NCI-H1417 (cell line): ENCODE measurements around the gene CISD1.

Source experiments
- DNase-seq, 3 experiments: peaks; one replicate each; lab custom pipeline; 2025; lab: John Stamatoyannopoulos, UW

CISD1 gene

DNA sequence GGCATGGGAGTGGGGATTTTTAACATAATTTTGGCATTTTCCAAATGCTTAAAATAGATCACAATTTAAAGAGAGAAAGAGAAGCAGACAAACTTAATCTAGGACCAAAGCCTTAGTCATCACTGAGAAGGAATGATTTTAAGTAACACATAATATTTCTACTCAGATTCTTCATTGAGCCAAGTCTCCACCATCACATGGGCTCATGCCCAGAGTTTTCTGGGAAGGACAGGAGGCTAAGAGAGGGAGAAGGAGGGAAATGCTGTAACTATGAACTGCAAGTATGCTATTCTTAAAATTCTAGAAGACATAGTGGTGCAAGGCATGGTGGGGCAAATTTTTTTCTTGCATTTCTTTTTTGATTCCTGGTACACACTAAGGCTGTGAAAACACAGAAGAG lies 42.1 kb downstream of the CISD1 start:
- DNase-seq: no peak

- no peak for DNase-seq
Measured at GRCh38 chr10:58316874-58317273, 47.9 kb downstream of the CISD1 start.

DNA sequence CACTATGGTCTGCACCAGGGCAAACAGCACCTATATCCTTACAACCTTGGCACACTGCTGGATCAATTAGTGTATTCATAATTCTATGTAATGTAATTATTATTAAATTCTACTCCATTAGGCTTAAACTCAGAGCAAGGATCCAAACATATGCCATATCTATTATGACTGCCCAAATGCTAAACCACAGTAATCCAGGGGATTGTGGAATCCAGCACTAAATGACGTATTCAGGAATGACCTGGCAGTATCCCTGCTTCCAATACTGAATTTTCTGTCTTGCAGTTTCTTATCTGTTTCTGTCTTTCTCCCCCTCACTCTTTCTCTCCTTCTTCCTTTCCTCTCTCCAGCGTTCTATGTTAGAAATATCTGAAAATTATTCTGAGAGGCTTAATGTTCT lies 49.4 kb downstream of the CISD1 start:
- no peak for DNase-seq

- peak in 1 of 3 experiments; percentile 2 for DNase-seq
Measured at GRCh38 chr10:58319599-58319998, 50.6 kb downstream of the CISD1 start.

DNA sequence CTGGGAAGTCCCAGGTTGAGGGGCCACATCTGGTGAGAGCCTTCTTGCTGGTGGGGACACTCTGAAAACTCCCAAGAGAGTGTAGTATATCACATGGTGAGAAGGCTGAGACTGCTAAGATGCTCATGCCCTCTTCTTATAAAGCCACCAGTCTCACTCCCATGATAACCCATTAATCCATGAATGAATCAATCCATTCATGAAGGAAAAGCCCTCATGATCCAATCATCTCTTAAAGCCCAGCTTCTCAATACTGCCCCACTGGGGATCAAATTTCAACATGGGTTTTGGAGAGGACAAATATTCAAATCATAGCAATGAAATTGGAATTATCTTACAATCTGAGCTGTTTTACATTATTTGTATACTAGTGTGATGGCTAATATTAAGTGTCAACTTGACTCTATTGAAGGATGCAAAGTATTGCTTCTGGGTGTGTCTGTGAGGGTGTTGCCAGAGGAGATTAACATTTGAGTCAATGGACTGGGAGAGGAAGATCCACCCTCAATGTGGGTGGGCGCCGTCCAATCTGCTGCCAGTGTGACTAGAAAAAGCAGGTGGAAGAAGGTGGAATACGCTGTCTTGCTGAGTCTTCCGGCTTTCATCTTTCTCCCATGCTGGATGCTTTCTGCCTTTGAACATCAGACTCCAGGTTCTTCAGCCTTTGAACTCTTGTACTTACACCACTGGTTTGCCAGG lies 51.5 kb downstream of the CISD1 start:
- DNase-seq: no peak

GRCh38 chr10:58322072-58322834 lies 53.3 kb downstream of the CISD1 start:
- no peak for DNase-seq

- DNase-seq: no peak
Measured at GRCh38 chr10:58322835-58323209, 53.9 kb downstream of the CISD1 start.

GRCh38 chr10:58326967-58327381 lies 58.0 kb downstream of the CISD1 start:
- DNase-seq: no peak

- DNase-seq: no peak
Measured at GRCh38 chr10:58328233-58328632, 59.3 kb downstream of the CISD1 start.

DNA sequence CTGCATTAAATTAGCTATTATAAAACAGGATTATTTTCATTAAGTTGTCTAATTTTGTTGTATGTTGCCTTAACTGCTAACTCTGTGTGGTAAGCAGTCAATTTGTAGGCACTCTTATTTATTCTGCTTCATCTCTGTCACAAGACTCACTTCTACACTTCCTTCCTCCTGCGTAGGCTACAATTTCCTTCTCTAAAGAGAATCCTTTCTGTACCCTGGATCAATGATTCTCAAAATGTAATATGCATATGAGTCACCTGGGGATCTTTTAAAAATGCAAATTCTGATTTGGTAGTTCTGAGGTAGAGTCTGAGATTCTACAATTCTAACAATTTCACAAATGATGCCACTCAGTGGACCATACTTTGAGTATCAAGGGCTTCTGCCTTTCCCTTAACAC lies 61.5 kb downstream of the CISD1 start:
- no peak for DNase-seq

GRCh38 chr10:58331646-58332045 lies 62.7 kb downstream of the CISD1 start:
- no peak for DNase-seq

- peak; percentile 71 to 83 (median 77) for DNase-seq
Measured at GRCh38 chr10:58334817-58335305, 65.9 kb downstream of the CISD1 start, which contains the start of gene UBE2D1. UBE2D1 (plus strand) TSS chr10:58335006; CDS start chr10:58335202, 196 bp downstream.

- peak in 2 of 3 experiments; percentile 57 to 63 for DNase-seq
Measured at GRCh38 chr10:58335306-58336005, 66.5 kb downstream of the CISD1 start.

- DNase-seq: no peak
Measured at GRCh38 chr10:58336242-58336641, 67.3 kb downstream of the CISD1 start.
